ENCODE data around the gene ALOX15B. TPM values are rescaled to one million over a fixed set of nuclear protein-coding genes. Genes with fewer than 3 reads are reported as not detected.

ALOX15B gene
- total RNA-seq, 1 donor from 2014 or later = not detected

DNA sequence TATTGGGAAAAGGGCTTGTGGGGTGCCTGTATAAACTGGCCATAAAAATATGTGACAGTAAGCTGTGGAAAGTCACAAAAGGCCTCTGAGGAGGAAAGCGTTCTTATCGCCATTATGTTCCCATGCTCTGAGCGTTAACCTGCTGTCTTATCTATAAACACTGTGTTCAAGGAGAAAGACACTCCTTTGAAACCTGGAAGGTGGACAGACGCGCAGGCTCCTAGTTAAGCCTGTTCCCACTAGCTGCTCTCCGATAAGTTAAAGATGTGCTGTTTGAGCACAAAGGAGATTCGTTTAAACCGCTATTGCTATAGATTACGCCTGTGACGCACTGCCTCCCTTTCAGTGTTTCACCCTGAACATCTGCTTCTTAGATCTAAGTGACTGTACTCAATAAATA lies 43.4 kb downstream of the ALOX15B start:
- ATAC-seq (ENCODE audit: low read depth) (no peak), DNase-seq (no peak)
- no peaks in the 10 kb centered on the region for H3K36me3 Mint-ChIP-seq (ENCODE audit: low read depth)
- ChIA-PET CTCF (interaction anchor here (1.5 to 5.0 kb wide), 3 partner anchors 10 to 37 kb away, joined by 3 to 37 read pairs (median 5); no protein-coding TSS in a partner anchor), POLR2A (no interaction called here)
- H3K27ac Mint-ChIP-seq = no peak overlapping the region
- H3K9me3 Mint-ChIP-seq = no peaks in the 10 kb centered on the region
- H3K27me3 Mint-ChIP-seq = peaks cover 2% of the 10 kb centered on the region
- intact Hi-C loops (cut with micrococcal nuclease) = no loop called here
- peaks cover 15% of the 10 kb centered on the region for H3K4me1 Mint-ChIP-seq
- H3K4me3 Mint-ChIP-seq = no peak overlapping the region
- TF ChIP-seq CTCF (IDR thresholded peaks at IDR 0.05) = no peak

GRCh38 chr17:8084250-8084649 lies 45.4 kb downstream of the ALOX15B start:
- Mint-ChIP-seq H3K4me1 (peaks cover 15% of the 10 kb centered on the region), H3K36me3 (ENCODE audit: low read depth) (no peaks in the 10 kb centered on the region), H3K4me3 (no peak overlapping the region), H3K27ac (no peak overlapping the region), H3K9me3 (no peaks in the 10 kb centered on the region), H3K27me3 (no peaks in the 10 kb centered on the region)
- ChIA-PET CTCF (interaction anchor here (0.7 to 5.0 kb wide), 5 partner anchors 8 to 131 kb away, joined by 3 to 37 read pairs (median 3); no protein-coding TSS in a partner anchor), POLR2A (no interaction called here)
- no peak for DNase-seq
- intact Hi-C loops (cut with micrococcal nuclease) = no loop called here
- no peak for ATAC-seq (ENCODE audit: low read depth)
- TF ChIP-seq CTCF (IDR thresholded peaks at IDR 0.05) = no peak

- peaks cover 2% of the 10 kb centered on the region for H3K36me3 Mint-ChIP-seq (ENCODE audit: low read depth)
- no peak for DNase-seq
- H3K9me3 Mint-ChIP-seq = no peaks in the 10 kb centered on the region
- CTCF ChIA-PET = interaction anchor here (1.0 to 1.7 kb wide), 4 partner anchors 8 to 21 kb away, joined by 3 to 5 read pairs (median 3); no protein-coding TSS in a partner anchor
- H3K27ac Mint-ChIP-seq = no peak within 1 kb of the TSS
- POLR2A ChIA-PET = interaction anchor here (0.6 to 1.9 kb wide), 2 partner anchors 69 to 239 kb away, joined by 9 to 24 read pairs; no protein-coding TSS in a partner anchor
- H3K27me3 Mint-ChIP-seq = no peaks in the 10 kb centered on the region
- intact Hi-C loops (cut with micrococcal nuclease) = no loop called here
- H3K4me3 Mint-ChIP-seq = no peak within 1 kb of the TSS
- no peak for ATAC-seq (ENCODE audit: low read depth)
- no peak for TF ChIP-seq CTCF (IDR thresholded peaks at IDR 0.05)
- H3K4me1 Mint-ChIP-seq = peaks cover 34% of the 10 kb centered on the region
These were observed 48.5 kb downstream of the ALOX15B start, which contains the start of gene ALOX12B for GRCh38 chr17:8087075-8087951. Gene ALOX12B (minus strand): TSS chr17:8087716. CDS start chr17:8087442, 274 bp downstream.

- peaks cover 2% of the 10 kb centered on the region for H3K36me3 Mint-ChIP-seq (ENCODE audit: low read depth)
- ATAC-seq (ENCODE audit: low read depth) (no peak), DNase-seq (no peak)
- intact Hi-C loops (cut with micrococcal nuclease) = no loop called here
- TF ChIP-seq CTCF (IDR thresholded peaks at IDR 0.05) = no peak
- peaks cover 40% of the 10 kb centered on the region for H3K4me1 Mint-ChIP-seq
- H3K9me3 Mint-ChIP-seq = no peaks in the 10 kb centered on the region
- ChIA-PET CTCF (interaction anchor here (1.0 to 1.7 kb wide), 4 partner anchors 9 to 20 kb away, joined by 3 to 5 read pairs (median 3); no protein-coding TSS in a partner anchor), POLR2A (interaction anchor here (0.6 to 1.9 kb wide), 5 partner anchors 69 to 763 kb away, joined by 3 to 24 read pairs (median 9); no protein-coding TSS in a partner anchor)
- H3K27me3 Mint-ChIP-seq = no peaks in the 10 kb centered on the region
- no peak overlapping the region for H3K4me3 Mint-ChIP-seq
- H3K27ac Mint-ChIP-seq = no peak overlapping the region
These were observed 49.0 kb downstream of the ALOX15B start for GRCh38 chr17:8087952-8088230.

DNA sequence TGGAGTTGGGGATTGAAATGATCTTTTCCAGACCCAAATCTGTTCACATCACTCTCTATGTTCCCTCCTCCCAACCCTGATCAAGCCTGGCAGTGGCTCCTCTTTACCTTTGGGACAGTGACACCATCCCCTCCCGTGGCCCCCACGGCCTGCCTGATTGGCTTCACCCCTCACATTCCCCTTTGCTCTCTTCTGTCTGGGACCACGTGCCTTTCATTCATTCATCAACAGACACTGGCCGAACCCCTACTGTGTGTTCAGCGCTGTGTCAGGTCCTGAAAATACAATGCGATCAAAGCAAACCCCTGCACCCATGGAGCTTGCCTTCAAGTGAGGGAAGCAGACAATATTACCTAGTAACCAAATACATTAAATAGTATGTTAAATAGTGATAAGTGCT lies 50.9 kb downstream of the ALOX15B start:
- ATAC-seq (ENCODE audit: low read depth) (no peak), DNase-seq (no peak)
- intact Hi-C loops (cut with micrococcal nuclease) = loop anchor here (2.0 kb wide), 1 partner anchor 17 kb away; no protein-coding TSS in a partner anchor
- Mint-ChIP-seq H3K36me3 (ENCODE audit: low read depth) (peaks cover 2% of the 10 kb centered on the region), H3K4me3 (no peak overlapping the region), H3K4me1 (peaks cover 46% of the 10 kb centered on the region), H3K27ac (no peak overlapping the region), H3K9me3 (no peaks in the 10 kb centered on the region), H3K27me3 (peaks cover 3% of the 10 kb centered on the region)
- ChIA-PET POLR2A (interaction anchor here (0.5 to 4.1 kb wide), 7 partner anchors 29 to 344 kb away, joined by 3 to 46 read pairs (median 10); partner anchors contain the start of genes ALOXE3, NAA38 and PFAS), CTCF (interaction anchor here (1.0 to 6.0 kb wide), 9 partner anchors 11 to 99 kb away, joined by 3 to 45 read pairs (median 3); partner anchors contain the start of gene HES7)
- no peak for TF ChIP-seq CTCF (IDR thresholded peaks at IDR 0.05)
